Stomach (tissue), 4 donors: Measurements from ENCODE around the gene ASCC3.
"Not testable (repeated sequence)": the region's sequence is repeated elsewhere in the genome, so short reads cannot be mapped to it uniquely, and the experiment has no call there.

Experiments used
- CTCF ChIP-seq, 7 experiments: fragments of 450-650 bp in 4 of 7; fragments of 200-600 bp in 3 of 7; sonication (generic) in 3 of 7; IDR thresholded peaks; one replicate each; pipeline ENCODE4 v1.5.1; 2016 to 2019; ENCODE audit warnings: antibody characterized with exemption in 7 of 7, control low read depth in 2 of 7, mild to moderate bottlenecking in 1 of 7
- EP300 ChIP-seq: sonication (generic); formaldehyde crosslinking; IDR thresholded peaks from one replicate; pipeline ENCODE4 v1.6.1; 2017; ENCODE audit warnings: antibody characterized with exemption

- TF ChIP-seq EP300; CTCF (IDR thresholded peaks at IDR 0.05): not testable (repeated sequence)
These were observed 52.0 kb downstream of the ASCC3 start for GRCh38 chr6:100829077-100829595.
